Measurements from ENCODE around the gene DOCK4. TPM values are rescaled to one million over a fixed set of nuclear protein-coding genes. Genes with fewer than 3 reads are reported as not detected.

The DOCK4 gene
- total and polyA plus RNA-seq, 2 of the 8 experiments (the other 6 are each of a cell fraction or from before 2014, with no cell fraction given): 5.1 to 23.6 TPM

DNA sequence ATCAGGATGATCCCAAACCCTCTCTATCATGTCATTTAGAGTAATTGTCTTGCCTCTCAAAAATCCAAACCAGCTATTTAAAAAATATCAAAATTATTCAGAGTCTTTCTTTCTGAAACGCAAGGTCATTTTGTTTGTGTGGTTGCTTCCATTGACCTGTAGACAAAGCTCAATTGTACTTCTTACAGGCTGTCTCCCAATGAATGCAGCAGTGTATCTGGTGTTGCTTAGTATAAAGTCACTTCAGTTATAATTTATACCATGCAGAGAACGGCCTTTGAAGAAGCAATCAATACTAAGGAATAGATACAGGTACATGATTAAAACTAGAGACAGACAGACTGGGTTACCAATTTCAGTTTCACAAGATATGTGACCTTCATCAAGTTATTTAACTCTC is 80.9 kb downstream of the DOCK4 start (continued):
- TF ChIP-seq POLR2AphosphoS5 (IDR thresholded peaks at IDR 0.05; ENCODE audit: low read depth, low read length) (no peak), MAFK (IDR thresholded peaks at IDR 0.05; ENCODE audit: low read depth, low read length) (no peak), RFX5 (IDR thresholded peaks at IDR 0.05; ENCODE audit: borderline replicate concordance, low read depth, low read length) (no peak), SIN3A (conservative IDR thresholded peaks at IDR 0.05 in 1 of 2, IDR thresholded peaks at IDR 0.05 in 1 of 2; ENCODE audit: low read depth in 1 of 2, low read length in 2 of 2) (no peak), CBX5 (IDR thresholded peaks at IDR 0.05; ENCODE audit: low read depth, low read length) (no peak), RAD21 (IDR thresholded peaks at IDR 0.05 in 1 of 2, conservative IDR thresholded peaks at IDR 0.05 in 1 of 2; ENCODE audit: low read depth in 2 of 2, low read length in 2 of 2) (no peak), SAP30 (IDR thresholded peaks at IDR 0.05; ENCODE audit: insufficient read depth, insufficient replicate concordance, low read length) (no peak)

All from H1 (cell line).